HG03354 (cell line): Measurements from ENCODE around the gene IMMP2L.
"Not testable (repeated sequence)": the region's sequence is repeated elsewhere in the genome, so short reads cannot be mapped to it uniquely, and the experiment has no call there.

Experiments
- ATAC-seq: cut with Tn5 transposase; IDR thresholded peaks from one replicate; pipeline ENCODE4 v1.9.1; 2021; ENCODE audit warnings: mild to moderate bottlenecking; ENCODE audit not compliant: unreplicated experiment, poor library complexity, severe bottlenecking

The IMMP2L gene

DNA sequence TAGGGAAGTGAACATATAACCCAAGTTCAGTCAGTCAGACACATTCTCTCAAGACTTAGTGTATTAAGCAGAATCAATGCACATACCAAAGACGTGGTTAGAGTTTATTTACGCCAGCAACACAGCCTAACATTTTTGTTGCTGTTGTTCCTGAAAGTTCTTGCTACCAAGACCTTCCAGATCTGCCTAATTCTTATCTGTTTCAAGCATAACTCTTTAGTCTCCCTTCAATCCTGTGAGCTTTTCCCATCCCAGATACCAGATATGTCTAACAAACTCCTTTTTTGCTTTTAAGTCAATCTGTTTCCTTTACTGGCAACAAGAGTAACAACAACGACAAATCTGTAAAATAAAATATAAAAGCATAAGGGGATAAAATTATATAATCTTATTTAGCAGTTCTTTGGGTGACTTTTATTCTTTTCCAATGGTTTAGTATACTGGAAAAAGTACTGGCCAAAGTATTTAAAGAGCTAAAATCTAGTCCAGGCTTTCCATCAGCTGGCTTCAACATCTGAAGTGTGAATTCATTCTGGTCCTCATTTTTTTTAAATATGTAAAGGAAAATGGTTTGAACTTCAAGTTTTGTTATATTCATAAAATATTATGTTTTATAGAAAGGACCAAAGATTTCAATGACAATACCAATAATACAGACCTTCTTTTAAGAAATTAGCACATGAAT lies 193.8 kb downstream of the IMMP2L start:
- no peak for ATAC-seq

DNA sequence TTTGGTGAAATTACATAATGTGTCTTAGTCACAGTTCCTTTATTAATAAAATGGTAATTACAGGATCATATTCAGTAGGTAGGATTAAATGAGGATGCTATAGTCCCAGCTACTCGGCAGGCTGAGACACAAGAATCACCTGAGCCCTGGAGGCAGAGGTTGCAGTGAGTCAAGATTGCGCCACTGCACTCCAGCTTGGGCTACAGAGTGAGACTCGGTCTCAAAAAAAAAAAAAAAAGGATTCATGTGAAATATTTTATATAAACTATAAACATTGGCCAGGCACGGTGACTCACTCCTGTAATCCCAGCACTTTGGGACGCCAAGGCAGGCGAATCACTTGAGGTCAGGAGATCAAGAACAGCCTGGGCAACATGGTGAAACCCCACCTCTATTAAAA lies 197.9 kb downstream of the IMMP2L start:
- no peak for ATAC-seq

DNA sequence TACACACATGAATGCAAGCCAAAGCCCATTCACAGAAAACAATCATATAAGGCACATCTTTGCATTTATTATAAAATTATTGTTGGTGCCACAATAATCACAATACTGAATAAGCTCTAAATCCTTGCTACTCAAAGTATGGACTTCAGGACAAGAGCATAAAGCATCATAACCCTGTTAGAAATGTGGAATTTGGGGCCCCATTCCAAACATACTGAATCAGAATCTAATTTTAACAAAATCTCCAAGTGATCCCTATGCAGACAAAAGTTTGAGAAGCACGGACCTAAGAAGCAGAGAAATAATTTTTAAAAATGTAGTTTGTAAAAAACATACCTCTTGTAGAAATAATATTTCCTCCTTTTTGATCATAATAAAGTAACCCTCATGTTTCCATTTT lies 199.2 kb downstream of the IMMP2L start:
- no peak for ATAC-seq

DNA sequence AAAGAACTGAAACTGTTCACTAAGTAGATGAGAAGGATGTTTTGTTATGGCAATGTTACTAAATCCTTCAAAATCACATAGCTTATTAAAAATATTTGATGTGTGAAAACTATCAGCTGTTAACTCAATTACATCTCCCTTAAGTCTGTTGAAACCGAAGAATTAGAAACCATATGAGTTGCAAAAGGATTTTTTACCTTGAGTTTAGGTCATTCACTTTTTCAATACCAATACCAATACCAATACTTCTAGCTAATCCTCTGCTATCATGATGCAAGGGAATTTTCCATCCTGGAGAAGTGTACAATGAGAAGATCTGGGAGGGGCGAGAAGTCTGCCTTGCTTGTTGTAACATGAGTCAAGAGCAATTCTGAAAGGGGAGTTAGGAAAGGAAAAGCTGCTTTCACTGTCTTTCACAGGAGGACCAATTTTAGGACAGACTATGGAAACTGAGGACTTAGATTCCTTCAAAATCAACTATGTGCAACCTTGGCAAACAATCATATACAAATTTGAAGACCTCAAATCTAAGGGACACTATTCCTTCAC lies 199.7 kb downstream of the IMMP2L start:
- no peak for ATAC-seq

DNA sequence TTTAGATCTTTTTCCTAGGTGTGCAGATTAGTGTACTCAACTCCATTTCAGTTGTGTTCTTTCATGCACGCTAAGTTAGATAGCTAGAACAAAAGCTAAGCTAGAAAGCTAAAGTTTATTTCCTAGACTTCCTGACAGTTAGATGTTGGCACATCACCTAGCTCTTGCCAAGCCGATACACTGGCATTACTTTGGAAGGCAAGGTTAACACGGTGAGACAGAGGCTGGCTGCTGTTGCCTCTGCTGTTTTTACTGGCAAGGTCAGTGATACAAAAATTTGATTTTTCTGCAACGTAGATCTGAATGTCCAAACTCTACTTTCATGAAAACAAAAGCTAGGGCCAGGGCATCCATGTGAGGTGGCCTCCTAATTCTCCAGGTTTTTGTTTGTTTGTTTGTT lies 203.4 kb downstream of the IMMP2L start:
- ATAC-seq, result no peak

DNA sequence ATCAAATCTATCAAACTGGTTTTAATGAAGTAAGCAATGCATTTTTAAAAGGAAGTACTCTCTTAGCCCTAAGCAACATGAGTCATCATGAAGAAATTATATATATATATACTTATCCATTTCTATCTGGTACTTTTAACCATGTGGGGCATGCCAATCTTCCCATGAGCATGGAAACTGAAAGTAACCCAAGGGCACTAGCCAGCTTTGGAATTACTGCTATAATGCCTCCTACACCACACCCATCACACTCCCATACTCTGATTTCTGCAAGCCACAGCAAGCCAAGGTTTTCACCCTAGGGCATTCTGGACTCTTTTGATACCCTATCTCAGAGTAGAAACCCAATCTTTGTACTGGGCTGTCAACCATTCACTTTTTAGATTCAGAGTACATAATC lies 204.6 kb downstream of the IMMP2L start:
- no peak for ATAC-seq

DNA sequence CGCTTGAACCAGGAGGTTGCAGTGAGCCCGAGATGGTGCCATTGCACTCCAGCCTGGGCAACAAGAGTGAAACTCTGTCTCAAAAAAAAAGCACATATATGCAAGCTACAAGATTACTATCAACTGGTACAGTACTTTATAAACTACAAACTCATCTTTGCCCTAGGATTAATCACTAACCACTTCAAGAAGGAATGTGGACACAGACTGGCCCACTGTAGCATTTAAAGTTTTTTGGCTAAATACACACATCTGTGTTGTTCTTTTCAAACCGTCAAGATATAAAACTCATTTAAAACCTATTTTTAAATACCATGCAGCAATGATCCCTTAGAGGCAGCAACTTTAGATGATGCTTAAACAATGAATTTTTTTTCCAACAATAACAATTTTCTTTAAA lies 205.4 kb downstream of the IMMP2L start:
- no peak for ATAC-seq

DNA sequence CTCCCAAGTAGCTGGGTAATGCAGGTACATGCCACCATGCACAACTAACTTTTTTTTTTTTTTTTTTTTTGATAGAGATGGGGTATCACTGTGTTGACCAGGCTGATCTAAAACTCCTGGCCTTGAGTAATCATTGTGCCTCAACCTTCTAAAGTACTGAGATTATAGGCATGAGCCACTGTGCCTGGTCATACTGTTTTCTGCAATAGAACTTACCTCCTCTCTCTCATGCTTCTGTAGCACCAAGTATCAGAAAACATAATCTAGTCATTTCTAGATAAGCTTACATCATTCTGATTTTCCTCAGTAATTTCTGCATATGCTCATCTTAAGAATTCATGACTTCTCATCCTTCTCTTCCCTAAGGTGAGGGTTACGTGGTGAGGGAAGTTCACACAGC lies 210.0 kb downstream of the IMMP2L start:
- no peak for ATAC-seq

DNA sequence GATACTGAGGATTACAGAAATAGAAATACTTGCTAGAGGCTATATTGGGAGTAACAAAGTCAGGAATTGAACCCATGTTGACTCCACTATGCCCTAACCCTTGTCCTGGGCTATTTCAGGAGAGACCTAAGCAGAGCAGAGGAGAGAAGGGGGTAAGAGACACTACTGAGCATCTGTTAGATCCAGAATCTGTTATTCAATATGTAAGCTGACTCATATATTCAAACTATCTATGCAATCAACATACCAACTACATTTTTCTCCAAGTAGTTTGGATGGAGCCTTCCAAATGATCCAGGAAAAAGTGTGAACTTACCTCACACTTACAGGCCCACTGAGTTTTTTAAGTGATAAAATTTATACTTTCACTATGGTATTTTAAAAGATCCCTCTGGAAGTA lies 216.1 kb downstream of the IMMP2L start:
- no peak for ATAC-seq

DNA sequence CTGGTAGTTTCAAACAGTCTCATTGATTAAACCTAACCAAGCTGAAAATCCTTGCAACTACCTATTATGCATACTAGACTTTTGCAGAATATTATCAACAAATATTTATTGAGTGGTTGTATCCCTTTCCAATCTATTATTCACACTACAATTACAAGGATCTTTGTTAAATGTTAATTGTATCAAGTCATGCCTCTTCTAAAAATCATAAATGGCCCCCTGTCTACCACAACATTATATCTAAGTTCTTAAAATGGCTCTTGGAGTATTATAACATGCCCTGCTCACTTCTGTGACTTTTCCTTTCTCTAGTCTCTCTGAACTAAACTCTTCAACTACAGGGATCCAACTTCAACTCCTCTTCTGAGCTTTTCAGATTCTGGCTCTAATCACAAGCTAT lies 219.3 kb downstream of the IMMP2L start:
- ATAC-seq, result no peak

DNA sequence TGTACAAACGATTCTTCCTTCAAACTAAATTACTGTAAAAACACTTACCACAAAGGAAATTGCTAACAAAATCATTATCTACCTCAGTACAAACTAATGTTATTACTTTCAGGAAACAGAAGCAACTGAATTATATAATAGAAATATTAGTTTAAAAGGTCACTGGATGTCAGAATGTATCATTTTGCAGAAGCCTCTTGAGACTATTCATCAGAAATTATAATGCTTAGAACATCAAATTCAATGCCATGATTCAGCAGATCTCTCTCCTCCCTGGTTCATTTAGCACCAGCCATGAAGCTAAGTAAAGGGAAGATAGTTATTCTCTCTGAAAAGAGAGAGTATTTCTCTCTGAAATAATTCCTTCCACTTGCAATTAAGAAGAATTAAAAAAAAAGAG lies 223.3 kb downstream of the IMMP2L start:
- no peak for ATAC-seq

DNA sequence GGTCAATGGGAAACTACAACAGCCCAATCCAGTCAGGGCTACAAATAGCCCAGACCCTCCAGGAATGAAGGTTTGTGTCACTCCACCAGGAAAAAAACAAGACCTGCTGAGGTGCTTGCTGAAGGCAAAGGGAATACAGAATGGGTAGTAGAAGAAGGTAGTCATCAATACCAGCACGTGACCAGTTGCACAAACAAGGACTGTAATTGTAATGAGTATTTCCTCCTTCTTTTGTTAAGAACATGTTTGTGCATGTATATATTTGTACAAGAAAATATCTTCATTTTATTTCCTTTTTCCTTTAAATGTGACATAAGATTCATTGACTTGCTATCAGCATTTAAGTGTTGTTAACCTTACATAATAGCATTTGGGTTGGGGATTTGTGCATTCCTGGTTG lies 229.3 kb downstream of the IMMP2L start:
- no peak for ATAC-seq

DNA sequence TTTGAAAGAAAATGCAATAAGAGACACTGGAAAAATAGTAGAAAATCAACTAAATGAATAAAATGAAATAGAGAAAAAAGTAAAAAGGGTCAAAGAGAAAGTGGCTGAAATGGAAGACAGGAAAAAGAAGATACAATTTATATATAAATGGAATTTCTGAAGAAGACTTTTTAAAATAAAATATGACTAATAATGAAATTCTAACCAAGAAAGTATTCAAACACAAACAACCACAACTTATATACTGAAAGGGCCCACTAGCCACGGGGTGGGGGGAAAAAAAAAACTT lies 232.1 kb downstream of the IMMP2L start:
- ATAC-seq, result no peak

DNA sequence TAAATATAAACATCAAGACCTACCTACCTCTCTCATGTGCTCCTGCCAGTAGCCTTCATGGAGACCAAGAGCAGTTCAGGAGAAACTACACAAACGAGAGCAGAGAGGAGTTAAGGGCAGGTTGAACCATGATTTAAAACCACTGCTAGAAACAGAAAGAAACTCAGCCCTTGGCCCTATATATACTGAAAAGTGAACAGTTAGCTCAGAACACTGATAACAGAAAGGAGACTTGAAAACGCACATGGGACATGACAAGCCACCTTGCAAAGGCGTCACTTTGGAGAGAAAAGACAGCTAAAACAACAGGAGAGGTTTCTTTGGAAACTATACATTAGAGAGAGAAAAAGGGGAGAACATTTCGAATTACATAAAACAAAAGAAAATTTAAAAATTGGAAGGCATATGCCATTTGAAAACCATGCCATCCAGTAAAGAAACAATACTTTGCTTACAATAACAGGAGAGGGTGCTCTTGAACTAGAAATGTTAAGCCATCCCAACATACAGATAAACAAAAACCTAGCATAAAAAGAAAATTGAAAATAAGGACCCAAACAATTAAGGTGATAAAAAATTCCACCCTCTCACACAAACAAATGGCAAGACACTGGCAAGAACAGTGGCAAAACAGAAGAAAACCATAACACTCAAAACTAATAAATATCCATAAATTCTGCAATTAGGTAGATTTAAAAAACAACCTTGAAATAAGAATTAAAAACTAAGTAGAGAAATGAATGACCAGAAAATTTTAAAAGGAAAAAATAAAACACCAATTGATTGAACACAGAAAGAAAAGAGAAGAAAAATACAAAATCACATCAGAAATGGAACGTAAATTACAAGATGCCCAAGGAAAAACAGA lies 232.7 kb downstream of the IMMP2L start:
- ATAC-seq, result no peak

DNA sequence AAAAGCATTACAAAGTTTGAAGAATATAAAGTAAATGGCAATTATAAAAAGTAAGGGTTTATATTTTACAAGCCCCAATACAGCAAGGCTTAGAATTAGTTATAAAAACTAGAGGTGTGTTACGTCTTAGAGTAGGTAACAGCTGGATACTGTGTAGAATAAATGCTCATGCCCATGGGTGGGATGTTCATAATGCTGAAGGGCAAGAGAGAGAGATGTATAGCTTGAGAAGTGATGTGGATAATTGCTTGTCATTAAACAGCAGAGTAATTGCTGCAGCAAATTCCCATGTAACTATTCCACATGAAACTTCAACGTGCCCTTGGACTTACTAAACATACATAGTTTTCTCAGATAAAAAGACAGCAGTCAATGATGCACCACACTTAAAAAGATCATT lies 233.8 kb downstream of the IMMP2L start:
- ATAC-seq, result no peak

DNA sequence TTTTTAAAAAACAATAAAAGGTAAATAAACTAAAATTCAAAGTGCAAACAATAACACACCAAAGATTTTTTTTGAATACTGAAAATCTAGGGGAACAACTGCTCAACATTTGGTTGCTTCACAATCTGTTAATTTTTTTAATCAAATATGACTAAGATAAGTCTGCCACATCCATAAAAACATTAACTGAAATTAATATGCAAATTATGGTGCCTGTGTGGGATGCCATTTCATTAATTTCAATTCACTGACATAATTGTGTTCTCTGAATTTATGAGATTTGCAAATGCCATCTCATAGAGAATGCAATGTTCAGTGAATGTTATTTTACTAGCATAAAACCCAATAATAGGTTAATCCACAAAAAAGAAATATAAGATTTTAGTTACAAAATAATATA lies 237.5 kb downstream of the IMMP2L start:
- no peak for ATAC-seq

DNA sequence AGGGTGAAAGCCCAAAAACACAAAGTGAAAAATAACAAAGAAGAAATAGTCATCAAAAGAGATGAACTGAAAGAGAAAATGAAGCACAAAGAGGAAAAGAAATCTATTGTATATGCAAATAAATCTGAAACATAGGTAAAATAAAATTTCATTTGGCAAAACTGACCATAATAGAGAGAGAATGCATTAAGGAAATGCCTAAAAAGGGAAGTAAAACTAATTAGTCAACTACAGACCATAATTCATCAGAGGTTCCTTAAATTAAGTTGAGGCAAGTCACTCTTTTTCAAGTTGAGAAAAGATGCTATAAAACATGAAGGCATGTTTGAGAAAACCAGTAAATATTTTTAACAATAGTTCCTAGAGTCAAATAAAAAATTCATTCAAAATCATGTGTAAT lies 238.1 kb downstream of the IMMP2L start:
- peak; percentile 74 for ATAC-seq

DNA sequence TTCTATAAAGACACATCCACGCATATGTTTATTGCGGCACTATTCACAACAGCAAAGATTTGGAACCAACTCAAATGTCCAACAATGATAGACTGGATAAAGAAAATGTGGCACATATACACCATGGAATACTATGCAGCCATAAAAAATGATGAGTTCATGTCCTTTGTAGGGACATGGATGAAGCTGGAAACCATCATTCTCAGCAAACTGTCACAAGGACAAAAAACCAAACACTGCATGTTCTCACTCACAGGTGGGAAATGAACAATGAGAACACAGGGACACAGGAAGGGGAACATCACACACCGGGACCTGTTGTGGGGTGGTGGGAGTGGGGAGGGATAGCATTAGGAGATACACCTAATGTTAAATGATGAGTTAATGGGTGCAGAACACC lies 238.6 kb downstream of the IMMP2L start:
- not testable (repeated sequence) for ATAC-seq

DNA sequence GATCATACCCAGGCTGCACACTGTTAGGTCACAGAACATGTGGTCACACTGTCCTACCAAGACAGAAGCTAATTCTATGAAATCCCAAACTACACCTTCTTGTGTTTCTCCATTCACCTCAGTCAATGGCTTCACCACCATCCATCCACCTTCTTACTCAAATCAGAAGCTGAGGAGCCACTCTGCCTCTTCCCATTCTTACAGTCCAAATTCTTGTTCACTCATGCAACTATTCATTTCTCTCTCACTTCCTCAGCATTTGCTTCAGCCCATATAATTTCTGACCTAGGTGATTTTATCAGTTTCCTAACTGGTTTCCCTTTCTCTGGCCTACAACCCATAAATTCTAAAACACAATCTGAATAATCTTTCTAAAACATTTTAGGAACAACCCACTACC lies 242.2 kb downstream of the IMMP2L start:
- ATAC-seq, result no peak

DNA sequence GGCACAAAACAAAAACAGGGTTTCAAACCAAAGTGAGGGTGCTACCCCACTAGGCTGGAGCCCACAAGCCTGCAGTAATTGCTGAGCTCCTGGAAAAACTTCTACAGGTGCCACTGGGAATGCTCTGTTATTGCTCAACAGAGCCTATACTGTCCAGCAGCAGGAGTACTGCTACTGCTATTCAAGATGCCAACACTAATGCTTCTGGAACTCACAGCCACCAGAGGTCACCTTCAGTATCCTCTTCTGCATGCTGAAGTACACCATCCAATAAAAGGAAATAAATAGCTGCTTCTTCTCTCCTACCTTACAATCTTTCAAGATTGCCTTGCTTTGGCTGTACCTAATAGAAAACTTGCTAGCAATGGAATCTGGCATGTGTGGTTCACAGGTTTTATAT lies 249.3 kb downstream of the IMMP2L start:
- ATAC-seq, result no peak

DNA sequence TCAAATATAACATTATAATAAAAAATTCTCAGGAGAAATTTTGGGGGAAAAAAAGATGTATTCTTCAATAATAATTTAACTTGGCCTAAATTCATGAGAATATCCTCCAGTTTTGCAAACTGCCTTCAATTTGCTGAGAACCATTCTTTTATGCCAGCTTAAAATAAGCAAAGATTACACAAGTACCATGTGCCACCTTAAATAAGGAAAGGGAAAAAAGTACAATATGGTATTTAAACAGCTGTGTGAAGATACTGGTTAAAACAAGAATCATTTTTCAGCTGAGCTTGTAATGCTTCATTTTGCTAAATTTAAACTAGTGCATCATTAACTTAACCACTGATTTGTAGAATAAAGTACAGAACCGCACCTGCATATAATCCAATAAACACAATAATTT lies 253.6 kb downstream of the IMMP2L start:
- no peak for ATAC-seq
